Adipocyte (in vitro differentiated cells): ENCODE data around the gene CENPB.

Experiments used
- DNase-seq: peaks from one replicate; pipeline ENCODE4 v3.0.0-alpha.2; 2015; ENCODE audit warnings: low read depth
- H3K27me3 ChIP-seq: replicated peaks from 2 replicates; pipeline ENCODE4 v1.7.0; 2013; ENCODE audit warnings: mild to moderate bottlenecking, low read length, moderate library complexity; ENCODE audit not compliant: control insufficient read depth, insufficient read depth
- H3K36me3 ChIP-seq: 2 replicates; pipeline ENCODE4 v1.7.0; 2013; ENCODE audit warnings: low read length, mild to moderate bottlenecking, moderate library complexity; ENCODE audit not compliant: control insufficient read depth, insufficient read depth, severe bottlenecking
- H3K4me1 ChIP-seq: 2 replicates; pipeline ENCODE4 v1.7.0; 2013; ENCODE audit warnings: mild to moderate bottlenecking, low read length, moderate library complexity; ENCODE audit not compliant: control insufficient read depth, insufficient read depth
- H3K4me3 ChIP-seq: 2 replicates; pipeline ENCODE4 v1.7.0; 2013; ENCODE audit warnings: mild to moderate bottlenecking, low read length, moderate library complexity
- H3K9ac ChIP-seq: 2 replicates; pipeline ENCODE4 v1.7.0; 2013; ENCODE audit warnings: mild to moderate bottlenecking, low read length, moderate library complexity
- H3K9me3 ChIP-seq: 2 replicates; pipeline ENCODE4 v1.7.0; 2013; ENCODE audit warnings: mild to moderate bottlenecking, low read length, moderate library complexity; ENCODE audit not compliant: control insufficient read depth

The CENPB gene

DNA sequence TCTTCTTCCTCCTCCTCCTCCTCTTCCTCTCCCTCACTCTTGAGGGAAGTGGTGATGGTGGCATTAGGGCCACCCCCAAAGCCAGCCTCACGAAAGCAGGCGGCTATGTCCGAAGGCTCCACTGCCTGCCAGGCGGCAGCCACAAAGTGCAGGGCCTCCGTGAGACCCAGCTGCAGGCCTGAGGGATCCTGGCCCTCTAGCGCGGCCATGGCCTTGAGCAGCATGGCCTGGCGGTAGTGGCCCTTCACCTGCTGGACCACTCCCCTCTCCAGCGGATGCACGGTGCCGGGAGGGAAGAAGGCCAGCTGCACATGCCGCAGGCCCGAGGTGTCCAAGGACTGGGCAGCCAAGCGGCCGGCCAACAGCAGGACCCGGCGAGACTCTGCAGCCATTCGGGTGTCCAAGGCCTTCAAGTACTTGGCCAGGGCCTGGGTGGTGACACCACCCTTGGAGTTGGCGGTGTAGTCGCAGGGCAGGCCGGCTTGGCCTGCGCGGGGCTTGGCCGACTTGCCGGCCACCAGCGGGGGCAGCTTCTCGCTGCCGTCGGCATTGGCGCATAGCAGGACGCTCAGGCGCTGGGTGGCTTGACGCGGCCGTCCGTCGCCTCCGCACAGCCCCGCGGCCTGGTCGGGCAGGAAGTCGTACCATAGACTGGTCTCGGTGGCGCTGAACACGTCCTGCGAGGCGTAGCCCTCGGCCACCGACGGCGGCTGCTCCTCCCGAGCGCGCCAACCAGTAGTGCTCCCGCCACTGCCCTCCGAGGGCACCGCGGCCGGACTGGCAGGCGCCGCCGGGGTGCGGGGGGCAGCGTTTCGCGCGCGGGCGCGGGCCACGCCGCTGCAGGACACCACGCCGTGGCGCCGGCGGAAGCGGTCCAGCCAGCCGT, 1.1 kb downstream of the CENPB start:
- H3K36me3 ChIP-seq = no peaks in the 10 kb centered on the region

DNA sequence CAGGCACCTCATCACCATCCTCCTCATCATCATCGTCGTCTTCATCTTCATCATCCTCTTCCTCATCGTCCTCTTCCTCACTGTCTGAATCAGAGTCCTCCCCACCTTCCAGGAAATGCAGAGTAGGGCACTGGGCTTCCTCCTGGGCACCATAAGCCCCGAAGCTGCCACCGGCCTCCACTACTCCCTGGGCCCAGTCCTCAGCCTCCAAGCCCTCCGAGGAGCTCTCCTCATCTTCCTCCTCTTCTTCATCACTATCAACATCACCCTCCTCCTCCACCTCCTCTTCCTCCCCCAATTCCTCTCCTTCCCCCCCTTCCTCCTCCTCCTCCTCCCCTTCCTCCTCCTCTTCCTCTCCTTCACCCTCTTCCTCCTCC, 1.7 kb downstream of the CENPB start:
- H3K36me3 ChIP-seq = no peaks in the 10 kb centered on the region
- H3K9ac ChIP-seq = peak overlapping the region; percentile 91
- H3K27me3 ChIP-seq = no peaks in the 10 kb centered on the region
- no peak for DNase-seq
- H3K4me1 ChIP-seq = peaks cover 34% of the 10 kb centered on the region
- H3K9me3 ChIP-seq = no peaks in the 10 kb centered on the region
- peak overlapping the region; percentile 88 for H3K4me3 ChIP-seq

More for the DNA sequence above, 1.1 kb downstream of the CENPB start:
- peak; percentile 18 for DNase-seq
- H3K4me3 ChIP-seq = peak overlapping the region; percentile 88
- H3K9ac ChIP-seq = peak overlapping the region; percentile 91
- no peaks in the 10 kb centered on the region for H3K27me3 ChIP-seq
- peaks cover 34% of the 10 kb centered on the region for H3K4me1 ChIP-seq
- H3K9me3 ChIP-seq = no peaks in the 10 kb centered on the region

- Histone ChIP-seq H3K4me1 (peaks cover 34% of the 10 kb centered on the region), H3K9ac (peak overlapping the region; percentile 91), H3K9me3 (no peaks in the 10 kb centered on the region), H3K36me3 (no peaks in the 10 kb centered on the region), H3K4me3 (peak overlapping the region; percentile 88), H3K27me3 (no peaks in the 10 kb centered on the region)
- DNase-seq = no peak
Observed at GRCh38 chr20:3784216-3784853, 2.2 kb downstream of the CENPB start.

- Histone ChIP-seq H3K9ac (peak overlapping the region; percentile 43), H3K4me3 (no peak overlapping the region), H3K9me3 (no peaks in the 10 kb centered on the region), H3K4me1 (peaks cover 34% of the 10 kb centered on the region), H3K27me3 (no peaks in the 10 kb centered on the region), H3K36me3 (no peaks in the 10 kb centered on the region)
- DNase-seq = no peak
Observed at GRCh38 chr20:3783511-3784195, 2.9 kb downstream of the CENPB start.

DNA sequence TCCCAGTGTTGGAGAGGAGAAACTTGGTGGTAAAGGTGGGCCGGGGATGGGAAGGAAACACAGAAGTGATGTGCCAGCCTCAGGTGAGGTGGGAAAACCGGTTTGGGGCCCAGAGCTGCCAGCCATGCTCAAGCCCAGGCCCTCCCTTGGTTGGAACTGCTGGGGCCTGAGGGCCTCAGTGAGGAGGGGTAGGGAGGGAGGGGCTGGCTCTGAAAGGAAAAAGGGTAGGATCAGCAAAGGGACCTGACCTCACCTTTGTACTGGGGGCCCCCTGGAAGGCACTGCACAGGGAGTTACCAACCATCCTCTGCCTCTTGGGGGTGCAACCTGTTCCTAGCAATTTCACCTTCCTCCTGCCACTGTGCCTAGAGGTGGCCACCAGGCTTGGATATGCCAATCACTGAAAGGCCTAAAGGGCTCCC, 3.5 kb downstream of the CENPB start:
- no peak overlapping the region for H3K4me3 ChIP-seq
- H3K36me3 ChIP-seq = no peaks in the 10 kb centered on the region

GRCh38 chr20:3782597-3782996, 3.9 kb downstream of the CENPB start:
- Histone ChIP-seq H3K36me3 (no peaks in the 10 kb centered on the region), H3K9ac (no peak overlapping the region), H3K4me3 (no peak overlapping the region), H3K27me3 (no peaks in the 10 kb centered on the region), H3K4me1 (peaks cover 36% of the 10 kb centered on the region), H3K9me3 (no peaks in the 10 kb centered on the region)
- no peak for DNase-seq

More for the DNA sequence above, 3.5 kb downstream of the CENPB start:
- Histone ChIP-seq H3K9me3 (no peaks in the 10 kb centered on the region), H3K9ac (peak overlapping the region; percentile 43), H3K4me1 (peaks cover 34% of the 10 kb centered on the region), H3K27me3 (no peaks in the 10 kb centered on the region)
- no peak for DNase-seq

GRCh38 chr20:3781153-3781910, 5.2 kb downstream of the CENPB start, which contains the start of gene SPEF1:
Gene SPEF1 (minus strand): TSS chr20:3781448. CDS start chr20:3781287, 161 bp downstream.
- H3K4me3 ChIP-seq = peak within 1 kb of the TSS; percentile 78
- no peaks in the 10 kb centered on the region for H3K9me3 ChIP-seq
- H3K27me3 ChIP-seq = no peaks in the 10 kb centered on the region
- no peaks in the 10 kb centered on the region for H3K36me3 ChIP-seq
- H3K9ac ChIP-seq = peak within 1 kb of the TSS; percentile 36
- peaks cover 34% of the 10 kb centered on the region for H3K4me1 ChIP-seq
- DNase-seq = peak; percentile 97

DNA sequence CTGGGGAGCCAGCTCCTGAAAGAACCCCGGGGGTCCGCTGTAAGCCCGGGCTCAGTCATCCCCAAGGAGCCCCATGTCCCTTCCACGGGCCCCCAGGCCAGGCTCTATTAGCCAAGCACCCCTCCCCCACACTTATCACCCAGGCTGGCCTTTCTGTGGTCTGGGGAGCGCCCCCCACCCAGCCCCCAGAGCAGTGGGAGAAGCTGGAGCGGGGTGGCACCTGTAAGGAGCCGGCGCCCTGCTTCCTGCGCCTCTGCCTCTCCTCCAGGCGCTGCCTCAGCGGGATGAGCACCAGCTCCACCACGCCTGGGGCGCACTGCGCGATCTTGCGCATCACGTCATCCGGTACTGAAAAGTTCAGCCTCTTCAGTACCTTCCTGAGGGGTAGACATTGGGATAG, 7.6 kb downstream of the CENPB start:
- peaks cover 18% of the 10 kb centered on the region for H3K4me1 ChIP-seq
- H3K27me3 ChIP-seq = no peaks in the 10 kb centered on the region
- H3K9me3 ChIP-seq = peaks cover 4% of the 10 kb centered on the region
- no peak for DNase-seq
- no peak overlapping the region for H3K4me3 ChIP-seq
- H3K9ac ChIP-seq = no peak overlapping the region
- H3K36me3 ChIP-seq = no peaks in the 10 kb centered on the region

GRCh38 chr20:3777716-3778629, 8.6 kb downstream of the CENPB start:
- Histone ChIP-seq H3K4me3 (peak overlapping the region; percentile 78), H3K9me3 (peaks cover 4% of the 10 kb centered on the region), H3K36me3 (no peaks in the 10 kb centered on the region), H3K27me3 (no peaks in the 10 kb centered on the region), H3K9ac (peak overlapping the region; percentile 78), H3K4me1 (peaks cover 11% of the 10 kb centered on the region)
- DNase-seq = peak; percentile 69

GRCh38 chr20:3777381-3777715, 9.2 kb downstream of the CENPB start:
- Histone ChIP-seq H3K27me3 (no peaks in the 10 kb centered on the region), H3K4me3 (peak overlapping the region; percentile 78), H3K4me1 (peaks cover 11% of the 10 kb centered on the region), H3K36me3 (no peaks in the 10 kb centered on the region), H3K9me3 (peaks cover 4% of the 10 kb centered on the region), H3K9ac (peak overlapping the region; percentile 78)
- no peak for DNase-seq
